HEK293 (cell line): ENCODE results near the gene RALGAPA2.

Experiments
- CTCF ChIA-PET: fragments of 350-600 bp; formaldehyde crosslinking; extraction: SDS; loops from one replicate; lab custom pipeline; 2021; ENCODE audit warnings: antibody characterized with exemption; lab: Yijun Ruan, JAX
- POLR2A ChIA-PET: fragments of 300-600 bp; formaldehyde crosslinking; extraction: SDS; loops from one replicate; lab custom pipeline; 2020; ENCODE audit warnings: antibody characterized with exemption, inconsistent platforms; lab: Yijun Ruan, JAX
- H3K27ac ChIP-seq: fragments of 200-500 bp; sonication (Bioruptor generic); 2 replicates; pipeline ENCODE4 v1.5.1; 2014; ENCODE audit warnings: low read depth, low read length, control low read depth, inconsistent platforms; ENCODE audit errors: extremely low read depth
- H3K36me3 ChIP-seq, 2 experiments: fragments of 200-500 bp in 1 of 2; sonication (Bioruptor generic) in 1 of 2; 1 replicate in 1 of 2; 2 replicates in 1 of 2; pipeline ENCODE4 v1.5.1; 2014 to 2017; ENCODE audit warnings: inconsistent platforms in 2 of 2, low read length in 2 of 2; ENCODE audit not compliant: control insufficient read depth in 2 of 2, insufficient read depth in 1 of 2
- H3K4me1 ChIP-seq: fragments of 200-500 bp; sonication (Bioruptor generic); 2 replicates; pipeline ENCODE4 v1.5.1; 2014; ENCODE audit warnings: mild to moderate bottlenecking, low read length, inconsistent platforms; ENCODE audit not compliant: control insufficient read depth, insufficient read depth
- H3K4me3 ChIP-seq: 2 replicates; pipeline ENCODE4 v1.5.1; 2011; ENCODE audit warnings: low read depth, mild to moderate bottlenecking, control low read depth, low read length, moderate library complexity
- H3K9me3 ChIP-seq: fragments of 200-500 bp; sonication (Bioruptor generic); 2 replicates; pipeline ENCODE4 v1.5.1; 2014; ENCODE audit warnings: low read depth, low read length, inconsistent platforms; ENCODE audit not compliant: control insufficient read depth, insufficient read depth
- EGR2 ChIP-seq: fragments of 450-650 bp; formaldehyde crosslinking; IDR thresholded peaks from 2 replicates; pipeline ENCODE4 v1.5.1; 2016; ENCODE audit warnings: low read depth, missing biosample characterization, missing genetic modification characterization
- GLI4 ChIP-seq: fragments of 450-650 bp; formaldehyde crosslinking; IDR thresholded peaks from 2 replicates; pipeline ENCODE4 v1.5.1; 2016; ENCODE audit warnings: missing biosample characterization, missing genetic modification characterization
- HIC1 ChIP-seq: fragments of 450-650 bp; formaldehyde crosslinking; IDR thresholded peaks from 2 replicates; pipeline ENCODE4 v1.5.1; 2016; ENCODE audit warnings: missing biosample characterization, missing genetic modification characterization
- KLF16 ChIP-seq: fragments of 450-650 bp; formaldehyde crosslinking; IDR thresholded peaks from 2 replicates; pipeline ENCODE4 v1.5.1; 2017; ENCODE audit warnings: missing biosample characterization, missing genetic modification characterization
- RBAK ChIP-seq: fragments of 450-650 bp; formaldehyde crosslinking; IDR thresholded peaks from 2 replicates; pipeline ENCODE4 v1.5.1; 2016; ENCODE audit warnings: missing biosample characterization, missing genetic modification characterization
- SALL2 ChIP-seq: fragments of 450-650 bp; formaldehyde crosslinking; IDR thresholded peaks from 2 replicates; pipeline ENCODE4 v1.5.0; 2017; ENCODE audit warnings: missing biosample characterization, mild to moderate bottlenecking, missing genetic modification characterization, borderline replicate concordance
- SETDB1 ChIP-seq: IDR thresholded peaks from one replicate; pipeline ENCODE4 v1.6.1; 2017; ENCODE audit warnings: mild to moderate bottlenecking, low read length, moderate library complexity, mixed read lengths; ENCODE audit not compliant: insufficient read length
- SP3 ChIP-seq: fragments of 450-650 bp; formaldehyde crosslinking; IDR thresholded peaks from 2 replicates; pipeline ENCODE4 v1.5.1; 2016; ENCODE audit warnings: missing biosample characterization, missing genetic modification characterization
- TRIM28 ChIP-seq: IDR thresholded peaks from 2 replicates; pipeline ENCODE4 v1.6.1; 2011; ENCODE audit warnings: low read length, control low read depth, borderline replicate concordance
- ZBTB1 ChIP-seq: fragments of 450-650 bp; formaldehyde crosslinking; IDR thresholded peaks from 2 replicates; pipeline ENCODE4 v1.5.1; 2016; ENCODE audit warnings: missing biosample characterization, missing genetic modification characterization
- ZBTB10 ChIP-seq: fragments of 450-650 bp; formaldehyde crosslinking; IDR thresholded peaks from 2 replicates; pipeline ENCODE4 v1.5.1; 2016; ENCODE audit warnings: missing biosample characterization, missing genetic modification characterization
- ZBTB26 ChIP-seq: fragments of 450-650 bp; formaldehyde crosslinking; optimal IDR thresholded peaks from 2 replicates; pipeline ENCODE3; 2016; ENCODE audit warnings: missing biosample characterization, mild to moderate bottlenecking, missing genetic modification characterization
- ZBTB44 ChIP-seq: fragments of 450-650 bp; IDR thresholded peaks from 2 replicates; pipeline ENCODE4 v1.5.1; 2018; ENCODE audit warnings: missing biosample characterization, mild to moderate bottlenecking, missing genetic modification characterization
- ZNF146 ChIP-seq: fragments of 450-650 bp; formaldehyde crosslinking; IDR thresholded peaks from 2 replicates; pipeline ENCODE4 v1.5.1; 2016; ENCODE audit warnings: missing biosample characterization, missing genetic modification characterization
- ZNF175 ChIP-seq: fragments of 450-650 bp; formaldehyde crosslinking; IDR thresholded peaks from 2 replicates; pipeline ENCODE4 v1.5.1; 2016; ENCODE audit warnings: missing biosample characterization, missing genetic modification characterization
- ZNF629 ChIP-seq: fragments of 450-650 bp; formaldehyde crosslinking; IDR thresholded peaks from 2 replicates; pipeline ENCODE4 v1.5.1; 2017; ENCODE audit warnings: missing biosample characterization, missing genetic modification characterization
- ZNF639 ChIP-seq: fragments of 450-650 bp; formaldehyde crosslinking; IDR thresholded peaks from 2 replicates; pipeline ENCODE4 v1.5.1; 2016; ENCODE audit warnings: missing biosample characterization, missing genetic modification characterization
- ZNF791 ChIP-seq: fragments of 450-650 bp; formaldehyde crosslinking; IDR thresholded peaks from 2 replicates; pipeline ENCODE4 v1.5.1; 2016; ENCODE audit warnings: missing biosample characterization, missing genetic modification characterization
- ZNF843 ChIP-seq: fragments of 450-650 bp; formaldehyde crosslinking; IDR thresholded peaks from 2 replicates; pipeline ENCODE4 v1.5.1; 2016; ENCODE audit warnings: missing biosample characterization, missing genetic modification characterization

The RALGAPA2 gene

GRCh38 chr20:20401991-20402390 lies 310.5 kb downstream of the RALGAPA2 start:
- CTCF ChIA-PET: no interaction called here
- Histone ChIP-seq H3K4me3 (no peak overlapping the region), H3K4me1 (no peaks in the 10 kb centered on the region), H3K27ac (no peak overlapping the region), H3K9me3 (no peaks in the 10 kb centered on the region), H3K36me3 (no peaks in the 10 kb centered on the region)
- POLR2A ChIA-PET: no interaction called here
- TF ChIP-seq EGR2 (tag by site-specific recombination) (no peak), ZNF843 (tag by site-specific recombination) (no peak), ZBTB10 (tag by site-specific recombination) (no peak), ZNF639 (tag by site-specific recombination) (no peak), ZNF146 (tag by site-specific recombination) (no peak), ZBTB26 (tag by site-specific recombination) (no peak), KLF16 (tag by site-specific recombination) (no peak), TRIM28 (no peak), ZNF175 (tag by site-specific recombination) (no peak), GLI4 (tag by site-specific recombination) (no peak)

- Histone ChIP-seq H3K4me3 (no peak overlapping the region), H3K9me3 (no peaks in the 10 kb centered on the region), H3K4me1 (no peaks in the 10 kb centered on the region), H3K27ac (no peak overlapping the region), H3K36me3 (no peaks in the 10 kb centered on the region)
- CTCF ChIA-PET: no interaction called here
- TF ChIP-seq SETDB1: no peak
- TF ChIP-seq ZNF629 (tag by site-specific recombination): no peak
- no peak for TF ChIP-seq HIC1
- no peak for TF ChIP-seq SP3 (tag by site-specific recombination)
- no peak for TF ChIP-seq ZNF791 (tag by site-specific recombination)
- TF ChIP-seq ZBTB44: no peak
- no peak for TF ChIP-seq ZBTB1 (tag by site-specific recombination)
- no peak for TF ChIP-seq RBAK (tag by site-specific recombination)
- TF ChIP-seq SALL2 (tag by site-specific recombination): no peak
- POLR2A ChIA-PET: no interaction called here
Measured at GRCh38 chr20:20399531-20400500, 312.6 kb downstream of the RALGAPA2 start.
